ENCODE data around the gene OGFOD2. TPM values are rescaled to one million over a fixed set of nuclear protein-coding genes. Genes with fewer than 3 reads are reported as not detected.

OGFOD2 gene
- total and polyA plus RNA-seq, 2 donors (not counting 1 experiment from before 2014, with no cell fraction given), result 26.7 to 99.3 TPM

- no peak overlapping the region for H3K27ac Mint-ChIP-seq
- H3K4me1 Mint-ChIP-seq, result peaks cover 6% of the 10 kb centered on the region
- H3K27me3 Mint-ChIP-seq, result no peaks in the 10 kb centered on the region
- ATAC-seq (ENCODE audit: low read depth), result no peak
- no peak overlapping the region for H3K4me3 ChIP-seq (ENCODE audit: control extremely low read depth in 1 of 5, extremely low read depth in 1 of 5, insufficient read depth in 1 of 5, low read depth in 2 of 5, low read length in 4 of 5)
- H3K4me3 Mint-ChIP-seq, result no peak overlapping the region
- CTCF ChIA-PET, result interaction anchor here (0.7 to 2.4 kb wide), 3 partner anchors 107 to 271 kb away, joined by 3 to 10 read pairs (median 4); no protein-coding TSS in a partner anchor
- H2AFZ ChIP-seq (ENCODE audit: insufficient read depth, low read depth, low read length, poor library complexity, severe bottlenecking), result no peak overlapping the region
- 89% methylated on average over 2 of the region's 2 CpGs for WGBS (ENCODE audit: insufficient coverage)
- peaks cover 8 to 14% of the 10 kb centered on the region in 2 donors for H3K4me1 ChIP-seq (ENCODE audit: control insufficient read depth in 2 of 2, insufficient read depth in 2 of 2, low read length in 2 of 2)
- H3K36me3 ChIP-seq (replicated peaks in 1 of 2; ENCODE audit: control extremely low read depth in 1 of 2, control insufficient read depth in 1 of 2, extremely low read depth in 1 of 2, insufficient read depth in 2 of 2, low read length in 1 of 2), result no peaks in the 10 kb centered on the region
- DNase-seq, result no peak
- H3K9me3 ChIP-seq (ENCODE audit: control extremely low read depth in 1 of 3, control insufficient read depth in 2 of 3, insufficient read depth in 1 of 3, low read length in 2 of 3), result no peaks in the 10 kb centered on the region
- POLR2A ChIA-PET, result interaction anchor here (0.6 kb wide), 1 partner anchor 1520 kb away, joined by 3 read pairs; no protein-coding TSS in a partner anchor
- H3K27ac ChIP-seq (ENCODE audit: low read length in 2 of 2), result no peak overlapping the region
- no peak overlapping the region for H3K9ac ChIP-seq (ENCODE audit: low read length)
- H3K79me2 ChIP-seq (ENCODE audit: control insufficient read depth, insufficient read depth, low read length), result no peaks in the 10 kb centered on the region
- no peaks in the 10 kb centered on the region for H3K9me3 Mint-ChIP-seq (ENCODE audit: insufficient read depth)
- no peak overlapping the region for H3K4me2 ChIP-seq (replicated peaks; ENCODE audit: low read depth, low read length, poor library complexity, severe bottlenecking)
- H4K20me1 ChIP-seq (ENCODE audit: control insufficient read depth, insufficient read depth, low read length, poor library complexity, severe bottlenecking), result no peaks in the 10 kb centered on the region
- no peaks in the 10 kb centered on the region for H3K27me3 ChIP-seq (replicated peaks in 1 of 4; ENCODE audit: control extremely low read depth in 1 of 4, control insufficient read depth in 3 of 4, insufficient read depth in 4 of 4, low read length in 3 of 4)
- intact Hi-C loops (cut with micrococcal nuclease), result no loop called here
- TF ChIP-seq EZH2 (IDR thresholded peaks at IDR 0.05; ENCODE audit: borderline replicate concordance, insufficient read depth, low read depth, low read length, poor library complexity, severe bottlenecking), result no peak
- TF ChIP-seq CTCF (IDR thresholded peaks at IDR 0.05), result no peak
Observed at GRCh38 chr12:122968104-122968503, 6.9 kb upstream of the OGFOD2 start.

- Histone ChIP-seq H4K20me1 (ENCODE audit: control insufficient read depth, insufficient read depth, low read length, poor library complexity, severe bottlenecking) (no peaks in the 10 kb centered on the region), H3K36me3 (replicated peaks in 1 of 2; ENCODE audit: control extremely low read depth in 1 of 2, control insufficient read depth in 1 of 2, extremely low read depth in 1 of 2, insufficient read depth in 2 of 2, low read length in 1 of 2) (no peaks in the 10 kb centered on the region), H3K27me3 (replicated peaks in 1 of 4; ENCODE audit: control extremely low read depth in 1 of 4, control insufficient read depth in 3 of 4, insufficient read depth in 4 of 4, low read length in 3 of 4) (no peaks in the 10 kb centered on the region), H3K9ac (ENCODE audit: low read length) (no peak overlapping the region), H3K79me2 (ENCODE audit: control insufficient read depth, insufficient read depth, low read length) (no peaks in the 10 kb centered on the region), H2AFZ (ENCODE audit: insufficient read depth, low read depth, low read length, poor library complexity, severe bottlenecking) (no peak overlapping the region), H3K4me3 (ENCODE audit: control extremely low read depth in 1 of 5, extremely low read depth in 1 of 5, insufficient read depth in 1 of 5, low read depth in 2 of 5, low read length in 4 of 5) (no peak overlapping the region), H3K27ac (ENCODE audit: low read length in 2 of 2) (no peak overlapping the region), H3K4me1 (ENCODE audit: control insufficient read depth in 2 of 2, insufficient read depth in 2 of 2, low read length in 2 of 2) (peaks cover 12 to 21% of the 10 kb centered on the region in 2 donors), H3K9me3 (ENCODE audit: control extremely low read depth in 1 of 3, control insufficient read depth in 2 of 3, insufficient read depth in 1 of 3, low read length in 2 of 3) (no peaks in the 10 kb centered on the region), H3K4me2 (replicated peaks; ENCODE audit: low read depth, low read length, poor library complexity, severe bottlenecking) (no peak overlapping the region)
- Mint-ChIP-seq H3K4me3 (no peak overlapping the region), H3K9me3 (ENCODE audit: insufficient read depth) (no peaks in the 10 kb centered on the region), H3K27me3 (no peaks in the 10 kb centered on the region), H3K4me1 (peaks cover 13% of the 10 kb centered on the region), H3K27ac (no peak overlapping the region)
- ATAC-seq (ENCODE audit: low read depth) (no peak), DNase-seq (no peak)
- CTCF ChIA-PET, result interaction anchor here (1.0 to 2.4 kb wide), 2 partner anchors 109 to 269 kb away, joined by 3 to 10 read pairs; no protein-coding TSS in a partner anchor
- POLR2A ChIA-PET, result interaction anchor here (0.6 kb wide), 2 partner anchors 480 to 1078 kb away, joined by 3 read pairs; no protein-coding TSS in a partner anchor
- TF ChIP-seq EZH2 (IDR thresholded peaks at IDR 0.05; ENCODE audit: borderline replicate concordance, insufficient read depth, low read depth, low read length, poor library complexity, severe bottlenecking) (no peak), CTCF (IDR thresholded peaks at IDR 0.05) (no peak)
- intact Hi-C loops (cut with micrococcal nuclease), result no loop called here
- 75% methylated on average over 2 of the region's 4 CpGs for WGBS (ENCODE audit: insufficient coverage)
Observed at GRCh38 chr12:122969676-122970075, 5.4 kb upstream of the OGFOD2 start.
